Measurements from ENCODE around the gene MZB1.

- TF ChIP-seq CTCF (IDR thresholded peaks at IDR 0.05) (no peak), POLR2A (IDR thresholded peaks at IDR 0.05) (no peak)
Observed at GRCh38 chr5:139410121-139410992, 20.6 kb upstream of the MZB1 start.
